Neutrophil (primary cell): Measurements from ENCODE around the gene GORASP1.

ENCODE experiments used
- H3K27ac ChIP-seq: fragments of 200-600 bp; sonication (generic); 2 replicates; pipeline ENCODE4 v1.5.1; 2016; ENCODE audit warnings: mild to moderate bottlenecking, moderate library complexity
- H3K27me3 ChIP-seq: fragments of 200-600 bp; sonication (generic); 2 replicates; pipeline ENCODE4 v1.6.0; 2016; ENCODE audit warnings: mild to moderate bottlenecking
- H3K36me3 ChIP-seq: fragments of 200-600 bp; sonication (generic); 2 replicates; pipeline ENCODE4 v1.5.1; 2017
- H3K4me1 ChIP-seq, 2 experiments: fragments of 200-600 bp in 1 of 2; sonication (generic) in 1 of 2; 1 replicate in 1 of 2; 2 replicates in 1 of 2; pipeline versions ENCODE4 v1.5.1 to v1.6.1; 2013 to 2016; ENCODE audit warnings: low read depth in 1 of 2, low read length in 1 of 2, mild to moderate bottlenecking in 1 of 2, moderate library complexity in 1 of 2; ENCODE audit not compliant: control insufficient read depth in 1 of 2, insufficient read depth in 1 of 2
- H3K4me3 ChIP-seq, 2 experiments: fragments of 200-600 bp in 1 of 2; sonication (generic) in 1 of 2; 1 replicate in 1 of 2; 2 replicates in 1 of 2; pipeline ENCODE4 v1.5.1; 2013 to 2016; ENCODE audit warnings: low read depth in 1 of 2, low read length in 1 of 2, mild to moderate bottlenecking in 1 of 2, moderate library complexity in 1 of 2
- H3K9me3 ChIP-seq: fragments of 200-600 bp; sonication (generic); 2 replicates; pipeline ENCODE4 v1.5.1; 2016
- CTCF ChIP-seq: fragments of 200-600 bp; sonication (generic); IDR thresholded peaks from 2 replicates; pipeline ENCODE4 v1.5.1; 2016; ENCODE audit warnings: antibody characterized with exemption

The GORASP1 gene

GRCh38 chr3:39088889-39089288 lies 18.5 kb downstream of the GORASP1 start:
- Histone ChIP-seq H3K27ac (no peak overlapping the region), H3K4me3 (no peak overlapping the region), H3K36me3 (peaks cover 94% of the 10 kb centered on the region), H3K4me1 (no peaks in the 10 kb centered on the region), H3K9me3 (no peaks in the 10 kb centered on the region), H3K27me3 (no peaks in the 10 kb centered on the region)
- TF ChIP-seq CTCF = no peak

GRCh38 chr3:39088456-39088855 lies 19.0 kb downstream of the GORASP1 start:
- H3K36me3 ChIP-seq = peaks cover 94% of the 10 kb centered on the region
- H3K9me3 ChIP-seq = no peaks in the 10 kb centered on the region
- H3K4me1 ChIP-seq = no peaks in the 10 kb centered on the region
- no peak for TF ChIP-seq CTCF
- no peak overlapping the region for H3K4me3 ChIP-seq
- H3K27ac ChIP-seq = no peak overlapping the region
- H3K27me3 ChIP-seq = no peaks in the 10 kb centered on the region

GRCh38 chr3:39086144-39086543 lies 21.3 kb downstream of the GORASP1 start:
- TF ChIP-seq CTCF = no peak
- Histone ChIP-seq H3K27me3 (no peaks in the 10 kb centered on the region), H3K4me1 (no peaks in the 10 kb centered on the region), H3K36me3 (peaks cover 84% of the 10 kb centered on the region), H3K27ac (no peak overlapping the region), H3K9me3 (no peaks in the 10 kb centered on the region), H3K4me3 (no peak overlapping the region)

- H3K4me3 ChIP-seq = no peak overlapping the region
- no peaks in the 10 kb centered on the region for H3K27me3 ChIP-seq
- peaks cover 77% of the 10 kb centered on the region for H3K36me3 ChIP-seq
- no peaks in the 10 kb centered on the region for H3K9me3 ChIP-seq
- no peaks in the 10 kb centered on the region for H3K4me1 ChIP-seq
- no peak for TF ChIP-seq CTCF
- H3K27ac ChIP-seq = no peak overlapping the region
Measured at GRCh38 chr3:39082666-39083313, 24.6 kb downstream of the GORASP1 start.

GRCh38 chr3:39080026-39080425 lies 27.4 kb downstream of the GORASP1 start:
- TF ChIP-seq CTCF = no peak
- no peak overlapping the region for H3K27ac ChIP-seq
- H3K36me3 ChIP-seq = peaks cover 77% of the 10 kb centered on the region
- no peaks in the 10 kb centered on the region for H3K4me1 ChIP-seq
- H3K27me3 ChIP-seq = no peaks in the 10 kb centered on the region
- H3K9me3 ChIP-seq = no peaks in the 10 kb centered on the region
- no peak overlapping the region for H3K4me3 ChIP-seq

GRCh38 chr3:39079530-39079929 lies 27.9 kb downstream of the GORASP1 start:
- H3K36me3 ChIP-seq = peaks cover 77% of the 10 kb centered on the region
- no peak overlapping the region for H3K27ac ChIP-seq
- no peaks in the 10 kb centered on the region for H3K27me3 ChIP-seq
- no peaks in the 10 kb centered on the region for H3K9me3 ChIP-seq
- no peak overlapping the region for H3K4me3 ChIP-seq
- TF ChIP-seq CTCF = no peak
- H3K4me1 ChIP-seq = no peaks in the 10 kb centered on the region
